Panc1 (cell line): Measurements from ENCODE around the gene KIF23. TPM values are rescaled to one million over a fixed set of nuclear protein-coding genes. Genes with fewer than 3 reads are reported as not detected.

Experiments used
- ATAC-seq: fragments of 200-7000 bp; cut with Tn5 transposase; 2 replicates; pipeline ENCODE4 v1.9.1; 2020; ENCODE audit warnings: mild to moderate bottlenecking, moderate library complexity
- BruUV-seq: library from RNA; stranded (reverse); fragments of 400-500 nt; replicated peaks from 2 replicates; lab custom pipeline; 2021; lab: Mats Ljungman, UMichigan
- CTCF ChIA-PET: fragments of 300-600 bp; sonication (Branson Sonifier 250); formaldehyde crosslinking; loops from one replicate; lab custom pipeline; 2022; ENCODE audit warnings: antibody characterized with exemption; lab: Charles Lee
- POLR2A ChIA-PET: fragments of 300-600 bp; sonication (Branson Sonifier 250); formaldehyde crosslinking; loops from one replicate; lab custom pipeline; 2022; ENCODE audit warnings: antibody characterized with exemption; lab: Charles Lee
- DNase-seq: peaks from one replicate; pipeline ENCODE4 v3.0.0-alpha.2; 2010; ENCODE audit warnings: low read depth, low spot score
- H3K27ac ChIP-seq: 2 replicates; pipeline ENCODE4 v1.5.1; 2011; ENCODE audit warnings: mild to moderate bottlenecking, low read length, inconsistent platforms
- H3K27me3 ChIP-seq: fragments of 200-500 bp; sonication (Bioruptor generic); 2 replicates; pipeline ENCODE4 v1.6.0; 2014; ENCODE audit warnings: low read length, inconsistent platforms; ENCODE audit not compliant: control insufficient read depth, insufficient read depth
- H3K36me3 ChIP-seq: fragments of 200-500 bp; sonication (Bioruptor generic); 2 replicates; pipeline ENCODE4 v1.5.1; 2014; ENCODE audit warnings: inconsistent platforms, mild to moderate bottlenecking, low read length, moderate library complexity; ENCODE audit not compliant: control insufficient read depth, insufficient read depth
- H3K4me1 ChIP-seq: 2 replicates; pipeline ENCODE4 v1.5.1; 2011; ENCODE audit warnings: inconsistent platforms, mild to moderate bottlenecking, low read length, moderate library complexity; ENCODE audit not compliant: control insufficient read depth, insufficient read depth
- H3K4me3 ChIP-seq, 2 experiments: 2 replicates each; pipeline ENCODE4 v1.5.1; 2011 to 2012; ENCODE audit warnings: low read depth in 2 of 2, low read length in 2 of 2, mild to moderate bottlenecking in 2 of 2, inconsistent platforms in 1 of 2, moderate library complexity in 1 of 2
- H3K9me3 ChIP-seq: fragments of 200-500 bp; sonication (Bioruptor generic); 2 replicates; pipeline ENCODE4 v1.5.1; 2014; ENCODE audit warnings: low read depth, mild to moderate bottlenecking, inconsistent platforms, low read length, moderate library complexity; ENCODE audit not compliant: control insufficient read depth, insufficient read depth
- POLR2AphosphoS5 ChIP-seq: IDR thresholded peaks from 2 replicates; pipeline ENCODE4 v1.6.1; 2012; ENCODE audit warnings: mild to moderate bottlenecking, low read depth, low read length, moderate library complexity
- SIN3A ChIP-seq: IDR thresholded peaks from 2 replicates; pipeline ENCODE4 v1.6.1; 2012; ENCODE audit warnings: low read depth, mild to moderate bottlenecking, low read length, moderate library complexity, borderline replicate concordance; ENCODE audit not compliant: insufficient read depth
- TCF7L2 ChIP-seq: IDR thresholded peaks from 2 replicates; pipeline ENCODE4 v1.6.1; 2011; ENCODE audit warnings: mild to moderate bottlenecking, low read depth, low read length, inconsistent platforms
- in situ Hi-C: cut with HindIII; loops from 2 replicates; pipeline ENCODE4 v1.10.0; 2016; ENCODE audit warnings: low sequenced_read_pairs, low pct_unique_long_range_greater_than_20kb
- intact Hi-C: fragments of 100-400 bp; cut with micrococcal nuclease; formaldehyde crosslinking; loops from one replicate; pipeline ENCODE4 v1.10.0; 2022; ENCODE audit not compliant: unreplicated experiment
- total RNA-seq: library from RNA; stranded (reverse); gene quantifications from one replicate; pipeline ENCODE4 v1.2.1, GENCODE V29; 2021; ENCODE audit not compliant: unreplicated experiment
- TF ChIP-seq, protein P1 (sequence below): fragments of 450-650 bp; IDR thresholded peaks from 2 replicates; pipeline ENCODE4 v1.5.1; 2017; ENCODE audit warnings: mild to moderate bottlenecking
- TF ChIP-seq, protein P2 (sequence below), 2 experiments: IDR thresholded peaks; 2 replicates each; pipeline ENCODE4 v1.6.1; 2011 to 2012; ENCODE audit warnings: low read depth in 2 of 2, control low read depth in 1 of 2, low read length in 1 of 2, mild to moderate bottlenecking in 1 of 2, moderate library complexity in 1 of 2; ENCODE audit not compliant: insufficient read depth in 1 of 2

The KIF23 gene
- total RNA-seq, 1 experiment from 2014 or later = 82.5 TPM

DNA sequence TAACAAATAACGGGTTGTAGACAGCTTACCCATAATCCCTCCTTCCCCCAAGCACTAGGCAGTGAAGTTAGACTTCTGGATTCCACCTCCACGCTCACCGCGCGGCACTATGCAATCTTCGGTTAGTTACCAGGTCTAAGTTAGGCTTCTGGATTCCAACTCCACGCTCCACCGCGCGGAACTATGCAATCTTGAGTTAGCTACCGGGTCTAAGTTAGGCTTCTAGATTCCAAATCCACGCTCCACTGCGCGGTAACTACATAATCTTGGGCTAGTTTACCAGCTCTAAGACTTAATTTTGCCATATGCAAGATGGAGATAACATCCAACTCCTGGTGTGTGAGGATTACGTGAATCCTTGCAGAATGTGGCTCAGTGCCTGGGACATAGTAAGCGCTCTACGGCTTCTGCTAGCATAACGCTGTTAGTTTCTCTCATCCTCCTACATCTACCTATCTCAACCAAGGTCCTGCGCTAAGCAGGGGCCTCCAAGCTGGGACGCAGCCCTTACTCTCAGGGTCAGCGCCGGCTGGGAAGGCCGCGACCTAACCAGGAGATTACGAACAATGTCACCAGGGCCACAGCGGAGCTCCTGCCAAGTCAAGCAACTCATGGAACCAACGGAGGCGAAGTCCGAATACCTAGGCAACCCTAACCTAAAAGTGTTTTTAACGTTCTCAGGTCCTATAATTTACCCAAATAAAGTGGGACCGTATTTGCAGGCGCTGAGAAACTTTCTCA lies 38.0 kb downstream of the KIF23 start:
- POLR2A ChIA-PET = interaction anchor here (0.5 to 1.7 kb wide), 8 partner anchors 11 to 745 kb away, joined by 3 to 24 read pairs (median 4); no protein-coding TSS in a partner anchor
- in situ Hi-C loops (no loop called here), intact Hi-C loops (no loop called here)
- CTCF ChIA-PET = interaction anchor here (0.8 to 1.1 kb wide), 2 partner anchors 11 kb away, joined by 3 to 4 read pairs; no protein-coding TSS in a partner anchor
- TF ChIP-seq SIN3A (no peak), TCF7L2 (no peak), POLR2AphosphoS5 (no peak)
- TF ChIP-seq, protein P1, sequence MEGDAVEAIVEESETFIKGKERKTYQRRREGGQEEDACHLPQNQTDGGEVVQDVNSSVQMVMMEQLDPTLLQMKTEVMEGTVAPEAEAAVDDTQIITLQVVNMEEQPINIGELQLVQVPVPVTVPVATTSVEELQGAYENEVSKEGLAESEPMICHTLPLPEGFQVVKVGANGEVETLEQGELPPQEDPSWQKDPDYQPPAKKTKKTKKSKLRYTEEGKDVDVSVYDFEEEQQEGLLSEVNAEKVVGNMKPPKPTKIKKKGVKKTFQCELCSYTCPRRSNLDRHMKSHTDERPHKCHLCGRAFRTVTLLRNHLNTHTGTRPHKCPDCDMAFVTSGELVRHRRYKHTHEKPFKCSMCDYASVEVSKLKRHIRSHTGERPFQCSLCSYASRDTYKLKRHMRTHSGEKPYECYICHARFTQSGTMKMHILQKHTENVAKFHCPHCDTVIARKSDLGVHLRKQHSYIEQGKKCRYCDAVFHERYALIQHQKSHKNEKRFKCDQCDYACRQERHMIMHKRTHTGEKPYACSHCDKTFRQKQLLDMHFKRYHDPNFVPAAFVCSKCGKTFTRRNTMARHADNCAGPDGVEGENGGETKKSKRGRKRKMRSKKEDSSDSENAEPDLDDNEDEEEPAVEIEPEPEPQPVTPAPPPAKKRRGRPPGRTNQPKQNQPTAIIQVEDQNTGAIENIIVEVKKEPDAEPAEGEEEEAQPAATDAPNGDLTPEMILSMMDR = no peak
- TF ChIP-seq, protein P2, sequence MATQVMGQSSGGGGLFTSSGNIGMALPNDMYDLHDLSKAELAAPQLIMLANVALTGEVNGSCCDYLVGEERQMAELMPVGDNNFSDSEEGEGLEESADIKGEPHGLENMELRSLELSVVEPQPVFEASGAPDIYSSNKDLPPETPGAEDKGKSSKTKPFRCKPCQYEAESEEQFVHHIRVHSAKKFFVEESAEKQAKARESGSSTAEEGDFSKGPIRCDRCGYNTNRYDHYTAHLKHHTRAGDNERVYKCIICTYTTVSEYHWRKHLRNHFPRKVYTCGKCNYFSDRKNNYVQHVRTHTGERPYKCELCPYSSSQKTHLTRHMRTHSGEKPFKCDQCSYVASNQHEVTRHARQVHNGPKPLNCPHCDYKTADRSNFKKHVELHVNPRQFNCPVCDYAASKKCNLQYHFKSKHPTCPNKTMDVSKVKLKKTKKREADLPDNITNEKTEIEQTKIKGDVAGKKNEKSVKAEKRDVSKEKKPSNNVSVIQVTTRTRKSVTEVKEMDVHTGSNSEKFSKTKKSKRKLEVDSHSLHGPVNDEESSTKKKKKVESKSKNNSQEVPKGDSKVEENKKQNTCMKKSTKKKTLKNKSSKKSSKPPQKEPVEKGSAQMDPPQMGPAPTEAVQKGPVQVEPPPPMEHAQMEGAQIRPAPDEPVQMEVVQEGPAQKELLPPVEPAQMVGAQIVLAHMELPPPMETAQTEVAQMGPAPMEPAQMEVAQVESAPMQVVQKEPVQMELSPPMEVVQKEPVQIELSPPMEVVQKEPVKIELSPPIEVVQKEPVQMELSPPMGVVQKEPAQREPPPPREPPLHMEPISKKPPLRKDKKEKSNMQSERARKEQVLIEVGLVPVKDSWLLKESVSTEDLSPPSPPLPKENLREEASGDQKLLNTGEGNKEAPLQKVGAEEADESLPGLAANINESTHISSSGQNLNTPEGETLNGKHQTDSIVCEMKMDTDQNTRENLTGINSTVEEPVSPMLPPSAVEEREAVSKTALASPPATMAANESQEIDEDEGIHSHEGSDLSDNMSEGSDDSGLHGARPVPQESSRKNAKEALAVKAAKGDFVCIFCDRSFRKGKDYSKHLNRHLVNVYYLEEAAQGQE (IDR thresholded peaks at IDR 0.05; ENCODE audit: insufficient read depth in 1 of 2, low read depth in 2 of 2, low read length in 1 of 2) = no peak
- ATAC-seq (peak; percentile 79), DNase-seq (no peak)
- Histone ChIP-seq H3K4me1 (peaks cover 29% of the 10 kb centered on the region), H3K4me3 (peak overlapping the region; percentile 79 to 97), H3K36me3 (peaks cover 52% of the 10 kb centered on the region), H3K9me3 (no peaks in the 10 kb centered on the region), H3K27ac (peak overlapping the region; percentile 97), H3K27me3 (no peaks in the 10 kb centered on the region)
- no TSS peak for BruUV-seq

DNA sequence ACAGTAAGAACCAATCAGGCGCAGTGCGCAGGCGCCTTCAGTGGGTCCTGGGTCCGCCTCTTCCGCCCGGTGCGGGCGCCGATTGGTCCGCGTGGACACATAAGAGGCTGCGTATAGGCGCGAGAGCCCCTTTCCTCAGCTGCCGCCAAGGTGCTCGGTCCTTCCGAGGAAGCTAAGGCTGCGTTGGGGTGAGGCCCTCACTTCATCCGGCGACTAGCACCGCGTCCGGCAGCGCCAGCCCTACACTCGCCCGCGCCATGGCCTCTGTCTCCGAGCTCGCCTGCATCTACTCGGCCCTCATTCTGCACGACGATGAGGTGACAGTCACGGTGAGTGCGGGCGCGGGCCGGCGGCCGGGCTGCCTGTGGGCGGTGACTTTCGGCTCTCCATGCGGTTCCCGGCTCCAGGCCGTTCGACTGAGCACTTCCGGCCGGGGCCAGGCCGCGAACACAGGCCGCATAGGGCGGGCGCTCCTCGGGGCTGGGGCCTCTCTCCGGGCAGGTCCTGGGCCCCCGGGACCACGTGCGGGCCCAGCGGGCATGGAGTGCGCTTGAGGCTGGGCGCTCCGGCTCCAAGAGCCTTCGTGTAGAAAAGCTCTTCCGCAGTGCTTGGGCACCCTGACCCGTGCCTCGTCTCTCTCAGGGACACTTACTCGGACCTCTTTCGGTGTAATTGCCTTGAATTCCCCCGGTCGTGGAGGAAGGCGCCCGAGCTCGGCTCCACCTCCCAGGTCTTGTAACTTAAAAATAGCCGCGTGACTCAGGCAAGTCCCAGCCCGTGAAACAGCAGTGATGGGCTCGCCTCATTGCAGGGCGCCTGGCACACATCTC lies 38.8 kb downstream of the KIF23 start, which contains the start of gene RPLP1:
TSS of gene RPLP1 (plus strand) at position 127 of the 830 bp plus-strand sequence. CDS start at position 258, 131 bp downstream.
- intact Hi-C loops = no loop called here
- TF ChIP-seq TCF7L2 (0 out of 2 replicates have a peak, but pooled peaks have one; percentile 18), SIN3A (peak; percentile 84; the same call in 1 of the 2 replicates), POLR2AphosphoS5 (peak; percentile 99)
- TF ChIP-seq, protein P1 = no peak
- TF ChIP-seq, protein P2 (IDR thresholded peaks at IDR 0.05; ENCODE audit: insufficient read depth in 1 of 2, low read depth in 2 of 2, low read length in 1 of 2) = peak; percentile 28 to 81; a peak in 3 of 4 replicates
- H3K27ac ChIP-seq = peak within 1 kb of the TSS; percentile 97
- H3K4me1 ChIP-seq = peaks cover 29% of the 10 kb centered on the region
- H3K9me3 ChIP-seq = no peaks in the 10 kb centered on the region
- H3K36me3 ChIP-seq = peaks cover 44% of the 10 kb centered on the region
- CTCF ChIA-PET = interaction anchor here (1.1 kb wide), 1 partner anchor 10 kb away, joined by 3 read pairs; no protein-coding TSS in a partner anchor
- no TSS peak for BruUV-seq
- peak within 1 kb of the TSS; percentile 79 to 97 for H3K4me3 ChIP-seq
- in situ Hi-C loops = no loop called here
- no peaks in the 10 kb centered on the region for H3K27me3 ChIP-seq
- POLR2A ChIA-PET = interaction anchor here (0.6 to 1.7 kb wide), 4 partner anchors 10 to 58 kb away, joined by 3 to 13 read pairs (median 4); no protein-coding TSS in a partner anchor
- peak; percentile 91 for ATAC-seq
- peak; percentile 90 for DNase-seq
